Gastrocnemius medialis (tissue), 4 donors: ENCODE measurements around the gene SLC38A8. TPM values are rescaled to one million over a fixed set of nuclear protein-coding genes. Genes with fewer than 3 reads are reported as not detected.

Experiments
- ATAC-seq, 2 donors: fragments of 150-250 bp; one replicate each; pipeline ENCODE4 v1.9.1; 2016
- DNase-seq, 2 donors: peaks; one replicate each; pipeline ENCODE4 v3.0.0-alpha.2; 2019
- H3K27ac ChIP-seq, 4 donors: fragments of 200-600 bp; sonication (generic); 1 replicate in 1 of 4; 2 replicates in 3 of 4; pipeline ENCODE4 v1.5.1; 2016 to 2018; ENCODE audit warnings: mild to moderate bottlenecking in 2 of 4, moderate library complexity in 1 of 4
- H3K27me3 ChIP-seq, 3 donors: fragments of 200-600 bp; sonication (generic) in 2 of 3; 1 replicate in 1 of 3; 2 replicates in 2 of 3; pipeline versions ENCODE4 v1.5.1 to v1.6.0; 2016 to 2019; ENCODE audit warnings: mild to moderate bottlenecking in 1 of 3, moderate library complexity in 1 of 3
- H3K36me3 ChIP-seq, 2 donors: fragments of 200-600 bp; sonication (generic) in 1 of 2; one replicate each; pipeline ENCODE4 v1.5.1; 2017 to 2018
- H3K4me1 ChIP-seq, 2 donors: fragments of 200-600 bp; sonication (generic) in 1 of 2; one replicate each; pipeline ENCODE4 v1.5.1; 2016 to 2017; ENCODE audit warnings: mild to moderate bottlenecking in 2 of 2
- H3K4me3 ChIP-seq, 4 donors: fragments of 200-600 bp; sonication (generic) in 3 of 4; 1 replicate in 1 of 4; 2 replicates in 3 of 4; pipeline ENCODE4 v1.5.1; 2016 to 2019; ENCODE audit warnings: mild to moderate bottlenecking in 2 of 4
- H3K9me3 ChIP-seq, 3 donors: fragments of 200-600 bp; sonication (generic) in 2 of 3; 1 replicate in 1 of 3; 2 replicates in 2 of 3; pipeline ENCODE4 v1.5.1; 2016 to 2019
- CTCF ChIP-seq, 5 experiments: fragments of 450-650 bp in 3 of 5; fragments of 200-600 bp in 2 of 5; sonication (generic) in 2 of 5; IDR thresholded peaks in 4 of 5; conservative IDR thresholded peaks in 1 of 5; 1 replicate in 4 of 5; 2 replicates in 1 of 5; pipeline ENCODE4 v1.5.1; 2016 to 2019; ENCODE audit warnings: antibody characterized with exemption in 5 of 5, mild to moderate bottlenecking in 3 of 5, moderate library complexity in 3 of 5
- POLR2A ChIP-seq, 2 donors: fragments of 450-650 bp; IDR thresholded peaks; one replicate each; pipeline ENCODE4 v1.6.1; 2017; ENCODE audit warnings: antibody characterized with exemption in 2 of 2, mild to moderate bottlenecking in 2 of 2, moderate library complexity in 2 of 2
- in situ Hi-C, 4 donors: fragments of 200-750 bp; cut with MboI; loops; one replicate each; pipeline versions ENCODE4 v1.15.0 to v1.8.0; 2017; ENCODE audit warnings: low sequenced_read_pairs in 4 of 4
- intact Hi-C: fragments of 100-400 bp; cut with DNase I; formaldehyde crosslinking; loops from one replicate; pipeline ENCODE4 v1.15.1; 2023; ENCODE audit warnings: low total_unique reads
- total RNA-seq, 4 donors: library from RNA; depleted of rRNA; stranded (reverse); fragments of >200 nt; gene quantifications; one replicate each; pipeline versions ENCODE4 v1.1.0 to v1.2.3, GENCODE V29; 2016

The SLC38A8 gene
- total RNA-seq, 4 donors from 2014 or later, result not detected

GRCh38 chr16:84081446-84081989, 38.9 kb upstream of the SLC38A8 start:
- H3K27me3 ChIP-seq, result no peaks in the 10 kb centered on the region
- intact Hi-C loops, result no loop called here
- TF ChIP-seq CTCF (IDR thresholded peaks at IDR 0.05 in 4 of 5, conservative IDR thresholded peaks at IDR 0.05 in 1 of 5), result no peak
- TF ChIP-seq POLR2A (IDR thresholded peaks at IDR 0.05), result no peak
- ATAC-seq, result no peak
- no peaks in the 10 kb centered on the region for H3K9me3 ChIP-seq
- H3K27ac ChIP-seq, result peak overlapping the region in 2 of 4 donors; percentile 72 to 76
- H3K4me1 ChIP-seq, result peaks cover 0 to 16% of the 10 kb centered on the region in 2 donors
- no peak overlapping the region for H3K4me3 ChIP-seq
- peaks cover 0 to 63% of the 10 kb centered on the region in 2 donors for H3K36me3 ChIP-seq
- in situ Hi-C loops, result loop anchor here (10.0 to 25.0 kb wide), 3 partner anchors 93 to 106 kb away; partner anchors contain the start of genes TAF1C (in 2 of the 4) and ADAD2 (in 1 of the 4)
- DNase-seq, result no peak

GRCh38 chr16:84080813-84081212, 38.2 kb upstream of the SLC38A8 start:
- no peak overlapping the region for H3K4me3 ChIP-seq
- in situ Hi-C loops (loop anchor here (10.0 to 25.0 kb wide), 3 partner anchors 94 to 106 kb away; partner anchors contain the start of genes TAF1C (in 2 of the 4) and ADAD2 (in 1 of the 4)), intact Hi-C loops (no loop called here)
- H3K27me3 ChIP-seq, result no peaks in the 10 kb centered on the region
- peaks cover 0 to 56% of the 10 kb centered on the region in 2 donors for H3K36me3 ChIP-seq
- no peaks in the 10 kb centered on the region for H3K9me3 ChIP-seq
- H3K4me1 ChIP-seq, result peaks cover 0 to 16% of the 10 kb centered on the region in 2 donors
- peak overlapping the region; percentile 39 to 76 (median 74) for H3K27ac ChIP-seq
- ATAC-seq, result peak in 1 of 2 donors; percentile 22
- TF ChIP-seq POLR2A (IDR thresholded peaks at IDR 0.05) (no peak), CTCF (IDR thresholded peaks at IDR 0.05 in 4 of 5, conservative IDR thresholded peaks at IDR 0.05 in 1 of 5) (no peak)
- no peak for DNase-seq

GRCh38 chr16:84080378-84080777, 37.8 kb upstream of the SLC38A8 start:
- Histone ChIP-seq H3K9me3 (no peaks in the 10 kb centered on the region), H3K4me1 (peaks cover 0 to 16% of the 10 kb centered on the region in 2 donors), H3K4me3 (no peak overlapping the region), H3K27me3 (no peaks in the 10 kb centered on the region), H3K27ac (peak overlapping the region; percentile 39 to 76 (median 74)), H3K36me3 (peaks cover 0 to 54% of the 10 kb centered on the region in 2 donors)
- in situ Hi-C loops (loop anchor here (10.0 to 25.0 kb wide), 3 partner anchors 94 to 107 kb away; partner anchors contain the start of genes TAF1C (in 2 of the 4) and ADAD2 (in 1 of the 4)), intact Hi-C loops (no loop called here)
- DNase-seq (peak; percentile 30 to 85), ATAC-seq (peak; percentile 68 to 84)
- no peak for TF ChIP-seq CTCF (IDR thresholded peaks at IDR 0.05 in 4 of 5, conservative IDR thresholded peaks at IDR 0.05 in 1 of 5)

- no peak for DNase-seq
- Histone ChIP-seq H3K27me3 (no peaks in the 10 kb centered on the region), H3K27ac (peak overlapping the region; percentile 39 to 76 (median 74)), H3K36me3 (peaks cover 0 to 62% of the 10 kb centered on the region in 2 donors), H3K4me3 (no peak overlapping the region), H3K9me3 (no peaks in the 10 kb centered on the region), H3K4me1 (peaks cover 0 to 16% of the 10 kb centered on the region in 2 donors)
- in situ Hi-C loops, result loop anchor here (10.0 to 25.0 kb wide), 3 partner anchors 95 to 108 kb away; partner anchors contain the start of genes TAF1C (in 2 of the 4) and ADAD2 (in 1 of the 4)
- TF ChIP-seq CTCF (IDR thresholded peaks at IDR 0.05 in 4 of 5, conservative IDR thresholded peaks at IDR 0.05 in 1 of 5) (no peak), POLR2A (IDR thresholded peaks at IDR 0.05) (no peak)
- intact Hi-C loops, result no loop called here
- peak; percentile 4 to 50 for ATAC-seq
Measured at GRCh38 chr16:84079664-84080063, 37.1 kb upstream of the SLC38A8 start.
